Motor neuron (in vitro differentiated cells): ENCODE data around the gene BMP7. TPM values are rescaled to one million over a fixed set of nuclear protein-coding genes. Genes with fewer than 3 reads are reported as not detected.

Source experiments
- ATAC-seq, 8 experiments: fragments of 200-7000 bp; cut with Tn5 transposase; replicated peaks in 6 of 8; 2 replicates each; pipeline ENCODE4 v1.8.0; 2021; ENCODE audit warnings: mild to moderate bottlenecking in 8 of 8, moderate library complexity in 8 of 8
- H3K27ac ChIP-seq, 2 donors: fragments of 250-450 bp; sonication (Bioruptor Pico); 2 replicates each; pipeline ENCODE4 v1.9.0; 2021; ENCODE audit warnings: antibody characterized with exemption in 2 of 2, mild to moderate bottlenecking in 2 of 2, moderate library complexity in 1 of 2
- H3K4me1 ChIP-seq, 2 donors: fragments of 250-450 bp; sonication (Bioruptor Pico); replicated peaks in 1 of 2; 2 replicates each; pipeline ENCODE4 v1.6.1; 2021; ENCODE audit warnings: antibody characterized with exemption in 2 of 2, mild to moderate bottlenecking in 2 of 2, moderate library complexity in 1 of 2
- H3K4me3 ChIP-seq, 5 donors: fragments of 250-450 bp; sonication (Bioruptor Pico); 2 replicates each; pipeline ENCODE4 v1.9.0; 2021; ENCODE audit warnings: antibody characterized with exemption in 5 of 5, mild to moderate bottlenecking in 5 of 5, moderate library complexity in 4 of 5
- WGBS, 10 experiments: fragments of 450-650 bp; shearing (Covaris generic); methylation state at CpG; one replicate each; pipeline ENCODE4 v1.0.0; 2022; 5-methylcytosine and 5-hydroxymethylcytosine counted together
- in situ Hi-C, 9 experiments: fragments of 400-800 bp; cut with MboI; loops; one replicate each; pipeline ENCODE4 v1.15.0; 2021; ENCODE audit warnings: low sequenced_read_pairs in 9 of 9, low pct_unique_long_range_greater_than_20kb in 2 of 9; ENCODE audit not compliant: unreplicated experiment in 9 of 9
- total RNA-seq, 8 experiments: library from RNA; unstranded; fragments of 300-600 nt; gene quantifications; 2 replicates each; pipeline versions ENCODE4 v1.2.3 to v1.2.4, GENCODE V29; 2022

BMP7 gene
- total RNA-seq, 8 experiments from 2014 or later = 0.15 to 39.6 (median 22.1) TPM; not detected in 1

DNA sequence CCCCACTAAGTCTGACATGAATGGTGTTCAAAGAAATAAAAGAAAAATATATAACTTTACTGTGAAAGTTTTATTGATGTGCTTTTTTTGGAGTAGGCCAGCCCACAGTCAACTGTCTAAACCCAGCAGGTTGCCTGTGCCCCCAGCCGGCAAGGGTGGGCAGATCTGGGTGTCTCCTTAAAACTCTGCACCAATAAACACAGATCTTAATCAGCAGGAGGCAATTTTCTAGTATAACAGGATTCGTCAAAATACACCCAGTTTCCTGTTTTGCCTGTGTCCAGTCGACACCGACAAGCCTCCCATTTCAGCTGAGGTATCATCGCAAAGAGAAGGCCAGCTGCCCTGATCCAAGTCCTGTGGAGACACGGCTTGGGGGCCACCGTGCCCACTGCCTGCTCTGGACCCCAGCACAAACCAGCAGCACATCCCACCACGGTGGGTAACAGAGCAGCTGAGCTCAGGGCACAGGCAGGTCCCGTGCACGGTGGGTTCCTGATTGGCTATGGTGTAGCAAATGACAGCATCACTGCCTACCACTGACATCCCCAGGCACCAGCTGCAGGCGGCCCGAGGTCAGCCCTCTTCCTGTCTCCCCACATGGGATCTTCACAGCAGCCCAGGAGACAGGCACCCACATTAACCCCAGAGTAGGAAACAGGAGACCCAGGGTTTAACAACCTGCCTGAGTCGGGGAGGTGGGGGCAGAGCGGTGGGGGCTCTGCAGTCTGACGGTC is 15.7 kb downstream of the BMP7 start:
- 20 to 83% (median 65%) methylated on average over 1 to 9 of the region's 15 CpGs; no CpG with 5 or more reads in 5 of the 10 experiments for WGBS, 10 experiments
- in situ Hi-C loops = no loop called here
- peak in 5 of 8 experiments; percentile 82 to 91 (median 87) for ATAC-seq

DNA sequence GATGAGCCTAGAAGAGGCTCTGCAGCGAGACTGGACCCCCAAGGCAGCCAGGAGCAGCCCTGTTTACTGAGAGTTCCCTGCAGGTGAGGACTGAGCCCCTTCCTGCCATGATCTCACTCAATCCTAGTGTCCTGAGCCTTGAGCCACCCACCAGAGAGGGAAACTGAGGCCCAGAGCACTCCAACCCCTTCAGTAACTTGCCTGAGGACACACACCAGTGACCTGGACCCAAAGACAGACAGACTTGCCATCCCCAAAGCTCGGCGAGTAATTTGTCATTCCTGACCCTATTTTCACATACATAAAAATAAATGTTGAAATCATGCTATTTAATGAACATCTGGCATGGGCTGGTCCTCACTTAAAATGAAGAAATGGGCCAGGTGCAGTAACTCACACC is 16.7 kb downstream of the BMP7 start:
- no peak overlapping the region for H3K4me3 ChIP-seq
- peaks cover 14 to 16% of the 10 kb centered on the region in 2 donors for H3K4me1 ChIP-seq
- no peak for ATAC-seq
- 33 to 100% (median 97%) methylated on average over 1 to 3 of the region's 3 CpGs; no CpG with 5 or more reads in 2 of the 10 experiments for WGBS, 10 experiments
- in situ Hi-C loops = no loop called here
- H3K27ac ChIP-seq = no peak overlapping the region

More for the DNA sequence above, 15.7 kb downstream of the BMP7 start:
- peaks cover 11 to 15% of the 10 kb centered on the region in 2 donors for H3K4me1 ChIP-seq
- peak overlapping the region; percentile 24 to 29 for H3K27ac ChIP-seq
- H3K4me3 ChIP-seq = no peak overlapping the region

DNA sequence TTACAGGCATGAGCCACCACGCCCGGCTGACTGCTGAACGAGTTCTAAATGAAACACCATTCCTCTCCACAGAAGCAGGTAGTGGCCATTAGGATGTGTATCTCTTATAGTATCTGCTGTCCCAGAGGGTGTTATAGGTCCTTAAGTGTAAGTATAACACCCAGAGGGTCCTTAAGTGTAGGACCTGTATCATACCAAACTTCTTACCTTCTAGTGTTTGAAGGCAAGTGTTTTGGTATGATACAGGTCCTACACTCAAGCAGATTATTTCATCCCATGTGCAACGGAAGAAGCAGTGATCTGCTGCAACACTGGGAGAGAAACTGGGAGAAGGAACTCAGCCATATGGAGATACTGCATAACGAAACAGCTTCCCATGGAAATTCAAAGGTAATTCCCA is 17.4 kb downstream of the BMP7 start:
- no peak overlapping the region for H3K4me3 ChIP-seq
- H3K27ac ChIP-seq = no peak overlapping the region
- in situ Hi-C loops = no loop called here
- peaks cover 16 to 17% of the 10 kb centered on the region in 2 donors for H3K4me1 ChIP-seq
- WGBS, 10 experiments = 0 to 100% (median 87%) methylated on average over 1 to 3 of the region's 5 CpGs; no CpG with 5 or more reads in 4 of the 10 experiments
- ATAC-seq = no peak

DNA sequence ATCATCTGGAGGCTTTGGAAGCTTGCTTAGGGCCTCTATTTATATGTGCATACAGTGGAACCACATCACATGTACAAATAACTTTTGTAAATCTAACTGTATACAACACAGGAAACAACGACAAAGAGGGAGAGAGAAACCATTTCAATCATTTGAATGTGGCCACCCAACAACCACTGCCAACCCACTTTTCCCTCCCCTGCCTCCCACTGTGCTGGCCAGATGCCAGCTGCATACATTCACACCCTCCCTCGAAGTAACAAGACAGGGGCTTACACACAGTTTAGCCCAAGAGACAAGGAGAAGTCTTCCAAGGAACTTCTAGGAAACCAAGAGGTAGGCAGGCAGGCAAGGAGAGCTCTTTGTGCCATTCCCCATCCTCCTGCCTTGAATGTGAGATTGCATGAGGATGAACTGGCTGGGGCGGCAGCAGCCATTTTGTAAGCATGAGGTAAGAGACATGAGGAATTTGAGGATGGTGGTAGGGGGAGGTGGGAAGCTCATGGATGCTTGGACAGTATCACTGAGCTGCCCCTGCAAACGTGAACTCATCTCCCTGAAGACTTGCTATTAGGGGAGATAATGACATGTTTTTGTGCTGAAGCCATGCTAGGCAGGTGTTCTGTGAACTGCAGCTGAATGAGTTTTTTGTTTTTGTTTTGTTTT is 18.2 kb downstream of the BMP7 start:
- WGBS, 10 experiments = 21 to 83% (median 50%) methylated on average over 1 to 3 of the region's 4 CpGs; no CpG with 5 or more reads in 3 of the 10 experiments

DNA sequence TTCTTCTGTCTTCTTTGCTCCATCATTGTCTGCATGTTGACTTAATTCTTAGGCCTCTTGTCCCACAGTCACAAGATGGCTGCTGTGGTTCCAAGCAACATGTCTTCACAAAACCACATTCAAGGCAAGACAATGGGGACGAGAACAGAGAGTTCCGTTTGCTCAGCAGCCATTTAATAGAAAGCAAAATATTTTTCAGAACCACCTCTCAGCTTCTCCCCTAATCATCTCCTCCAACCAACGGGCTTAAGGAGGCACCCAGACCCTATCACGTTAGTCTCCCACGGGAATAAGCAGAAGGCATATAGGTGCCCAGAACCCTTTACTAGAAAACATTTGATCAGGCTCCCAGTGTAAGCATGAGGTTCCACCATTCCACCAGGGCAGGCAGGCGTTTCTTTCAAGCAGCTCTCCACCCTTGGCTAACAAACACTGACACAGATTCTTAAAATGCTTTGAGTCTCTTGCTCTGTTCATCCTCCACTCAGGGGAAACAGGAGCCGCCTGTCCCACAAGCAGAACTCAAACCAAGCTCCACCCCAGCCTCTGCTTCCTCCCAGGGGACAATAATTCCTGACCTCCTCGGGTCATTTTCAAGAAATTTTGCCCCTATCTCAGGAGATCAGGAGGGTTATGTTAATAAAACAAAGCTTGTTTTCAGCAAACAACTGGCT is 19.0 kb downstream of the BMP7 start:
- in situ Hi-C loops = no loop called here
- 29 to 100% (median 85%) methylated on average over 1 to 7 of the region's 8 CpGs for WGBS, 10 experiments
- H3K4me3 ChIP-seq = no peak overlapping the region
- no peak overlapping the region for H3K27ac ChIP-seq
- H3K4me1 ChIP-seq = peaks cover 12 to 16% of the 10 kb centered on the region in 2 donors
- ATAC-seq = peak in 1 of 8 experiments; percentile 38

More for the DNA sequence above, 18.2 kb downstream of the BMP7 start:
- peak in 2 of 8 experiments; percentile 37 to 44 for ATAC-seq
- Histone ChIP-seq H3K4me3 (no peak overlapping the region), H3K27ac (no peak overlapping the region), H3K4me1 (peaks cover 16 to 17% of the 10 kb centered on the region in 2 donors)
- in situ Hi-C loops = no loop called here

DNA sequence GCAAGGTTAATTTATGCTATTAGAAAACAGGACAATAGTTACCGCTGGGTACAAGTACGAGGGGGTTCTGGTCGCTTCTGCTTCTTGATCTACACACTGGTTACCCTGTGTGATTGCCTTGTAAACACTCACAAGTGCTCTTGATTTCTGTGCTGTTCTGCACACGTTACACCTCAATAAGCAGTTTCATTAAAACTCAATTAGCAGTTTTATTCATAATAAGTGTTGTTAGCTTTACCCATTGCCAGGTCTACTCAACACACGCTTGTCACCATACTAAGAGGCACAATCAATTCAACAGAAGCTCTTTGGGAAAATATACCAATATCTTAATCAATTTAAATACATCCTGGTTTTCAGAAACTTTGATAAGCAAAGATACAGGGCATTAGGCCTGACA is 20.4 kb downstream of the BMP7 start:
- Histone ChIP-seq H3K27ac (no peak overlapping the region), H3K4me1 (peaks cover 10 to 14% of the 10 kb centered on the region in 2 donors), H3K4me3 (no peak overlapping the region)
- WGBS, 10 experiments = 13 to 100% (median 91%) methylated on average over 1 to 5 of the region's 5 CpGs; no CpG with 5 or more reads in 2 of the 10 experiments
- ATAC-seq = no peak
- in situ Hi-C loops = no loop called here

DNA sequence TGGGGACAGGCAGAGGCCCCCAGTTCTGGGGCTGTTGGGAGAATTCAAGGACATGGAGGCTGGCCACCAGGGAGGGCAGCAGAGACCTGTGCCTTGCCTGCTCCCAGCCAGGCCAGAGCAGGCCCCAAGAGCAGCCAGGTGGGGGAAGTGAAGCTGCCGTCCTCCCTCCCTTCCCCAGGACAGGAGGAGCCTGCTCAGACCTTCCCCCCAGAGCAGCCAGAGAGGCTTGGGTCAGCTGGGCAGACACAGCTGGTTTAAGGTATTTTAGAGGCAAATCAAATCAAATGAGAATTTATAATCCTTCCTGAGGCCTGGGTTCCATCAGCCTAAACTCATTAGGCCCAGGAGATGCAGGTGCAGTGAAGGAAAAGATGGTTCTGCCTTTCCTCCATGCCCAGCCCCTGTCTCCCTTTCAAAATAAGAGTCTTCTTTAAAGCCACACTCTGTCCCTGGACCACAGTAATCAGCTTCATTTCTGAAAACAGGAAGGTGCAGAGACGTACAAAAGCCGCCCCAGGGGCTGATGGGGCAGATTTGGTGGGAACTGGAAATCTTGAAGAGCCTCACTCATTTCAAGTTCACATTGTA is 21.7 kb downstream of the BMP7 start:
- H3K4me3 ChIP-seq = no peak overlapping the region
- peak in 6 of 8 experiments; percentile 20 to 91 (median 80) for ATAC-seq
- H3K27ac ChIP-seq = no peak overlapping the region
- in situ Hi-C loops = no loop called here
- 28 to 100% (median 73%) methylated on average over 1 to 2 of the region's 3 CpGs; no CpG with 5 or more reads in 4 of the 10 experiments for WGBS, 10 experiments
- H3K4me1 ChIP-seq = peaks cover 4 to 8% of the 10 kb centered on the region in 2 donors

DNA sequence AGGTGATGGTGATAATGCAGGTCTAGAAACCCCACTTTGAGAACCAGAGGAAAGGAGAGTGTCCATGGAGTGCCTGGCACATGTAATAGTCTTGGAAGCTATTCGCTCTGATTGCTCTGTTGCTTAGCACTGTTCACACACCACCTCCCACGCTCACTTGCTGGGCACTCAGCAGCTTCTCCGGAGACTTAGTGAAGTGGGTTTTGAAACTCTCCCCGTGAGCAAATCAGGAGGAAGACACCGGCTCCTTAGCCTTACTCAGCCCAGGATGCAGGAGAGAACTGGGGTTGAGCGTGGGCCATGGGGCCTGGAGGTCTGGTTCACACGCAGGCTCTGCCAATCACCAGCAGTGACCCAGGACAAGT is 22.2 kb downstream of the BMP7 start:
- WGBS, 10 experiments = 40 to 100% (median 83%) methylated on average over 1 to 5 of the region's 7 CpGs; no CpG with 5 or more reads in 1 of the 10 experiments
- in situ Hi-C loops = no loop called here
- Histone ChIP-seq H3K4me3 (no peak overlapping the region), H3K4me1 (peaks cover 4 to 8% of the 10 kb centered on the region in 2 donors), H3K27ac (no peak overlapping the region)
- peak in 5 of 8 experiments; percentile 11 to 71 (median 16) for ATAC-seq

DNA sequence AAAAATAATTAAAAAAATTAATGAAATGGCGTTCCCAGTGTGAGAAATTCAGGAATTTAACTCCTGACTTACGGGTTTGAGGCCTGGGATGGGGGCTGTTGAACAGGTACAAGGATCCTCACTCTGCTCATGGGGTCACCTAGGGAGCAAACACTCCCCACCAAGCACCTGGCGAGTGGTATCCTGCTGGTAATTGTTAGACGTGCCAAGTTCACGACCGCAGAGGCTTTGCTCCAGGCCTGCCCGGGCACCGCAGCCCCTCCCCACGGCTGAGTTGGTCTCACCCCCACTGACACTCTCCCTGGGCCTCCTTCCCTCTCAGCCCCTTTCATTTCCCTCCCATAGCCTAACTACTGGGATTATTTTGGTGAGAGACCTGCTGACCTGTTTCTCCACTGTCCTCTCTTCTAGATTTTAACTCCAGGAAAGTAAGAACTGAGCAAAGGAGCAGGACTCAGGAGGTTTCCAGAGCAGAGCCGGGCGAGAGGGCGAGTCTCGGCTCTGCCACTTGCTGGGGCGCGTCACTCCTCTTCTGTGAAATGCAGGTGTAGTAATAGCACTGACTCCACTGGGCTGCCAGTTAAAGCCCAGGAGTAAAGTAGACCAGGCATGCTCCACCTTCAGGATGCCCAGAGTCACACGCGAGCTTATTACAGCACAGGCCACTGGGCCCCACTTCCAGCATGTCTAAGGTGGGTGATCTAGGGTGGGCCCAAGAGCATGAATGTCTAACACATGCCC is 22.8 kb downstream of the BMP7 start:
- no peak overlapping the region for H3K4me3 ChIP-seq
- no peak overlapping the region for H3K27ac ChIP-seq
- H3K4me1 ChIP-seq = peaks cover 4 to 8% of the 10 kb centered on the region in 2 donors
- in situ Hi-C loops = no loop called here
- peak in 2 of 8 experiments; percentile 4 to 10 for ATAC-seq
- 80 to 100% (median 90%) methylated on average over 1 to 9 of the region's 17 CpGs; no CpG with 5 or more reads in 5 of the 10 experiments for WGBS, 10 experiments

DNA sequence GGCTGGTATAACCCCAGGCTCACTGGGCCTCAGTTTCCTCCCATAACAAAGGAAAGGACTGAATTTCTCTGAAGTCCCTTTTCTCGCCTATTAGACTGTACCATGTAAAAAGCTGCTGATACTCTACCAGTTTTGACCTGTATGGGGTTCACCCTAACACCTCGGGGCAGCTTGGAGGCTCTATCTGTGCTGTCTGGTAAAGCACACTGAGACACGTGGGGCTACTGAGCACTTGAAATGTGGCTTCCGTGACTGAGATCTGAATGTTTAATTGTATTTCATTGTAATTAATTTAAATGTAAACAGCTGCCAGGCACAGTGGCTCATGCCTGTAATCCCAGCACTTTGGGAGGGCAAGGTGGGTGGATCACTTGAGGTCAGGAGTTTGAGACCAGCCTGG is 24.0 kb downstream of the BMP7 start:
- H3K4me1 ChIP-seq = peaks cover 4 to 8% of the 10 kb centered on the region in 2 donors
- in situ Hi-C loops = no loop called here
- no peak for ATAC-seq

DNA sequence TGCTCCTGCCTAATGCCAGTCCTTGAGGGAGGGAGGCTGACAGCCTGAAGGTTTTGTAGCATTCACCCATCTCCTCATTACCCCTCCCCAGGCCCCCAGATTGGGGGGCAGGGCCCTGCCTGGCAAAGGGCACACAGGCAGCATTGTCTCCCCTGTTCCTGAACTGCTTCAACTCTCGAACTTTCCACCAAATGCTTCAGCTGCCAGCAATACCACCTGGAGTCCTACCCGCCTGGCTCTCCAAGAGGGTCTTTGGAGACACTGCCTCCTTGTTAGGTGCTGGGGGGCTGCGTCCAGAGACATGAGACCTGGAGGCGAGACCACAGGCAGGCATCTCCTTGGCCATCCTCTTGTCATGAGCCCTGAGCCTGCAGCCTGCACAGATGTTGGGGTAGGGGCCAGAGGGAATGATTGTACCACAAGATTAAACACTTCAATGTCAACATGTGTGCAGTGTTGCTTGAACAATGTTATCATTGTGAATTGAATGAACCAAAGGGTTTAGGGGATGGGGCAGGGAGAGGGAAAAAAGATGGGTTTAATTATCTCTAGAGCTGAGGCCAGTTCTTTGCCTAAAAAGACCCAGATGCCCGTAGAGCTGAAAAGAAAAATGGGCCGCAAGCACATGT is 25.0 kb downstream of the BMP7 start:
- in situ Hi-C loops = no loop called here
- ATAC-seq = no peak
- Histone ChIP-seq H3K4me1 (peaks cover 4 to 8% of the 10 kb centered on the region in 2 donors), H3K4me3 (no peak overlapping the region), H3K27ac (no peak overlapping the region)
- 0 to 77% (median 70%) methylated on average over 1 to 4 of the region's 6 CpGs; no CpG with 5 or more reads in 3 of the 10 experiments for WGBS, 10 experiments

More for the DNA sequence above, 24.0 kb downstream of the BMP7 start:
- WGBS, 10 experiments = 8 to 100% (median 83%) methylated on average over 1 to 2 of the region's 4 CpGs; no CpG with 5 or more reads in 5 of the 10 experiments
- Histone ChIP-seq H3K27ac (no peak overlapping the region), H3K4me3 (no peak overlapping the region)
